ENCODE measurements around the gene UNC5B.

DNA sequence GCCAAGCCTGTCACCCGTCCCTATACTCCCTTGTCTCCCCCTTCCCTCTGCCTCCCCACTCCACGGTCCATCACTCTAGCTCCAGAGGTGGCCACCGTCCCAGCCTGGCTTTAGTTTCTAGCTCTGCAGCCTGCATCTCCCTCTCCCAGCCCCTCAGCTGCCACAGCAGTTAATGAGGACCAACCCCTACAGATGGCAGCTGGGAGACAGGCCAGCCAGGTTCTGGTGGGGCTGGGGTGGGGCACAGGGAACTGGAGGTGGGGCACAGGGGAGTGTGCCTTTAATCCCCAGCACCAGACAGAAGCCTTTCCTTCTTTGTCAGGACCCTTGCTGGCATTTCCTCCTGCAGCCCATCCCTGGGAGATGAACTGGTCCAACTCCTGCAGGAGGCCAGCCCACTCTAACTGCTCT is 21.1 kb downstream of the UNC5B start:
- no peak for TF ChIP-seq CTCF (IDR thresholded peaks at IDR 0.05)
- no peak for TF ChIP-seq POLR2A (IDR thresholded peaks at IDR 0.05)
- TF ChIP-seq POLR2AphosphoS5 (IDR thresholded peaks at IDR 0.05) = no peak
- no peak for TF ChIP-seq EP300 (IDR thresholded peaks at IDR 0.05)

Measured in upper lobe of left lung (tissue), 4 donors.